NCI-H146 treated with DMSO at 0.1 percent for 48 hours (cell line): ENCODE measurements around the gene SOHLH1.

Experiments used
- DNase-seq: peaks from one replicate; lab custom pipeline; 2025; ENCODE audit not compliant: unreplicated experiment; lab: John Stamatoyannopoulos, UW

SOHLH1 gene

DNA sequence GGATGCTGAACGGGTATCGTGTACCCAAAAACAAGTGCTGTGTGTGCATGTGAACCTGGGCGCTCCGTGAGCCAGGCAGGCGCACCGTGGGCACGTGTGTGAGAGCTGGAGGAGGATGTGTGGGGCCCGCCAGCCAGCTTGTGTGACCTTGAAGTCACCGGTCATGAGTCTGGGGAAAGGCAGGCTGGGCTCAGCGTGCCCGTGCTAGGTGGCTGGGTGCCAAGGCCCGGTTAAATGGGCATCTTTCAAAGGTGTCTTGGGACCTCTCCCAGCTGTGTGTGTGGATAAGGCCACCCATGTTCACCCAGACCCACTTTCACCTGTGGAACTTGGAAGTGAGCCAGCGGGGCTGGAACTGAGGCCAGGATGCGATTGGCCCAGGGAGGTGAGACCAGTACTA is 6.1 kb upstream of the SOHLH1 start:
- no peak for DNase-seq

DNA sequence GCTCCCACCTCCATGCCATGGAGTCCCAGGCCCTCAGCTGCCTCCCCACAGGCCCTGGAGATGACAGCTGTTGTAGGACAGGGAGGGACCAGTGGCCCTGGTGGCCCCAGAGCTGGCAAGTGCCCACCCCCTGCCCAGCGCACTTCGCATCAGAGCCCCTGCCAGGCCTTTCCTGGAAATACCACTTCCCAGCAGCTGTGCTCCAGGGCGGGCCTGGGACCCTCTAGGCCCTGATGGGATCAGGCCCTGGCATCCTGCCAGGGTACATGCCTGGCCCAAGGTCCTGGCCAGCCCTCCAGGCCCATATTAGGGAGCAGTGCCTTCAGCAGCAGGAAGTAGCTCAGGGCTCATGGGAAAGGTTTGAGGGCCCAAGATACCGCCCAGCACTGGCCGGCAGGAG is 5.2 kb upstream of the SOHLH1 start:
- no peak for DNase-seq

DNA sequence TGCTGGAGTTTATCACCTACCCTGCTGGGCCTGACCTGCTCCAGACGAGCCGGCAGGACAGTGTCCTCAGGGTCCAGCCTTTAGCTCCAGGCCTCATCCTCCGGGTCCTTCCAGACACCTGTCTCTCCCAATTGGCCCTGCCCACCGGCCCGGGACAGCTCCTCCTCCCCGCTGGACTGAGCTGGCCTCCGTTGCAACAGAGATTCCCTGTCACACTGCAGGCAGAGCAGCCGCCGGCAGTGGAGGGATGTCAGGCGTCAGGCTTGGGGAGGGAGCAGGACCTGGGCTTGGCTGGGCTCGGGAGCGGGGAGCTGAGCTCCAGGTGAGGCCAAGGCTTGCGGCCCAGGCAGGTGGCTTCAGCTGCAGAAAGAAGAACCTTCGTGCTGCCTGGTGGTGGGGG is 4.4 kb upstream of the SOHLH1 start:
- no peak for DNase-seq

DNA sequence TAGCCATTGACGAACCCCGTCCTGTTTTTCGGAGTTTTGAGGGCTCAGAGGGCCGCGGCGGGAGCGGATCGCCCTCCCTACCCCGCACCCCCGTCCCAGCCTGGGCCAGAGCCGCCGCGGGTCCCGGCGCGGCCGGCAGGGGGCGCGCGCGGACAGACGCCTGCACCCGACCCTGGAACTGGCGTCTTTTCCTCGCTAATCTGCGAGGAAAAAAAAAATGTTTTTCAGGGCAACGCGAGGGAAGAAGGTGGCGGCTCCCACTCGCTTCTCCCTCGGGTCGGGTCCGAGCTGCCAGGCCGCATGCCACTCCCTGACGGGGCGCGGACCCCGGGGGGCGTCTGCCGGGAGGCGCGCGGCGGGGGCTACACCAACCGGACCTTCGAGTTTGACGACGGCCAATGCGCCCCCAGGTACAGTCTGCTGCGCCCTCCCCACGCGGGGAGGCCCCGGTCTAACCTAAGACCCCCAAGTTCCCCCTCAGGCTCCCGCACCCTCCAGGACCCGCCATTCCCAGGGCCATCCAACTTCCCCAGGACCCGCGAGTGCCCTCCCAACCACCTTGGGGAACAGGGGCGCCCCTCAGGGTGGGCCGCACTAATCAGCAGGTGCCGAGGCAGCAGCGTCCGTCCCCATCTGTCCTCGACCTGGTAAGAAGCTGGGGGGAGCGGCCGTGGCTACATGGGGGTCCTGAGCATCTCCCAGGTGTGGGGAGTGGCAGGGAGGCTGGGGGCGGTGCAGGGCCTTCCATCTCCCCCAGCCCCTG is 2.9 kb upstream of the SOHLH1 start, which contains the start of gene KCNT1:
Gene KCNT1, plus strand, starts transcription at position 227 of the 763 bp plus-strand sequence. Its CDS starts 74 bp downstream, at position 301.
- peak; percentile 10 for DNase-seq

DNA sequence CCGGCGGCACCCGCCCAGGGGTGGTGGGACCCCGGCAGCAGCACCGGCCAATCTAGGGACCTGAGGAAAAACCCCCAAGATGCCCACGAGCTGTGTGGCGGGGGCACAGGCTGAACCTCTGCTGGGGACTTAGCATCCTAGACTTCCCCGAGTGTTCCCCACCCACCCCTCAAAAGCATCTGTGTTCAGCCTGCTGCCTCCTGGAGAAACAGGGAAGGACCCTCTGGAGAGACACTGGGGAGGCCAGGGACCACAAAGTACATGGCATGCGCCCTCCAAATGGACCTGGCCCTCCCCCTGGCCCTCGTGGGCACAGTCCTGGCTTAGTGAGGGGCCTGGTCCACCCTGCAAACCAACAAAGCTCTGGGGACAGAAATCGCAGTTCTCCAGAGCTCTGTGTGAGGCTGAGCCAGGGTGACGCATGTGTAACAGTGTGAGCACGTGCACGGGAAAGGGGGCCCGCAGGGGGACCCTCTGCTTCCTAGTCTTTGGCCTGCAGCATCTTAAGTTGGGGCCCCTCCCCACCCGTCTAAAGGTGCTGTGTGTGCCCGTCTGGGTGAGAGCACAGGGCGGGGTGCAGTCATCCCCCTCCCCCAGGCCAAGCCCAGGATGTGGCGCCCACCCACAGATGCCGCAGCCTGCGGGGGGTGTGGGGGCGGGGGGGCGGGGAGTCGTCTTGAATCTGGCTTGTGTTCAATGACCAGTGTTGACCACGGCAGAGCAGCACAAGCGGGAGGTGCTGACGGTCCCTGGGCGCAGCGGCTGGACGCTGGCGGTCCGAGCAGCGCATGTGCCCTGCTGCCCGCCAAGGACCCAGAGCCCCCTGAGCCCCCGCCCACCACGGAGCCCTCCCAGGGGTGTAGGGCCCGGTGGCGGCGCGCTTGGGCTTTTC is 2.0 kb upstream of the SOHLH1 start:
- no peak for DNase-seq

DNA sequence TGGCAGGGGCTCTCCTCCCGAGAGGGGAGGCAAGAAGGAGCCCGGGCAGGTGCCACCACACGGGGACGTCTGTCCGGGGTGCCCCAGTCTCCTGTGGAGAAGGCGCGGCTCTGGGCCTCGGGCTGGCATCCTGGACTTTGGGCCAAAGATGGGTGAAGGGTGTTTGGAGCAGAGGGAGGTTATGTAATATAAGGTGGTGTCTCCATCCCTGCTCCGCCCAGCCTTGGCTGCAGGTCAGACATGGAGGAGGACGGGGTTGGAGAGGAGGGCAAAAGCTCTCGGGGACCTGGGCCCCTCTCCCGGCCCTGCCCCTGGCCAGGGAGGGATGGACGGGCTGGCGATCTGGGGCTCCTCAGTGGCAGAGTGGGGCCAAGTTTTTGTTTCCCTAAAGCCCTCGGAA is 1.2 kb upstream of the SOHLH1 start:
- no peak for DNase-seq

DNA sequence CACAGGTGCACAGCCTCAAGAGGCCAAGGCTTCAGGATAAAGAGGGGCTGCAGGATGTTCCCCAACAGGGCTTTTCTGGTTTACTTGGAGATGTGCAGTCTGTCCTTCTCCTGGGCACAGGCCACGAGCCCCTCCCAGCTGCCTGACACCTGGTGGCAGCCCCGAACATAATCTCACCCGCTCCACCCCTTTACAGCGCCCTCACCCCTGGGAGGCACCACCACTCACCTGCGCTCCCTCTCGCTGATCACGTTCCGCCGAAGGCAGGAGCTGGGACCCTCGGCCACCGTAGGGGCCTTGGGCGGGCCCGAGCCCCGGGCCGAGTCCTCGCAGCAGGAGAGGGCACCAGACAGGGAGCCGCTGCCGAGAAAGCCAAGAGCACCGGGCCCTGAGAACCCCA is 514 bp downstream of the SOHLH1 start:
- DNase-seq: no peak

DNA sequence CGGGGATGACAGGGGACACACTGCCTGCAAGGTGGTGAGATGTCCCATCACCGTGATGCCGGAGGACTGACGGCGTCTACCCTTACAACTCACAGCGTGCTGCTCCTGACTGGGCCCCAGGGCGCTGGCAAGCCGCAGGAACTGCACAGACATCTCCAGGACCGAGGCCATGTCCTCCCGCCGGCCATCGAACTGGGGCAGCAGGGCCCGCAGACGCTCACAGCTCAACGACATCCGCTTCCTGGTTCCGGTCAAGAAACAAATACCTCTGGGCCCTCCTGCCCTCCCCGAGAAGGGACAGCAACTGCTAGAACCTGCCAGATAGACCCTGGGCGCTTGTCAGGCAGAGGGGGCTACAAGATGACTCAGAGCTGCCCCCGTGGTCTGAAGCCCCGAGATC is 1.0 kb downstream of the SOHLH1 start:
- DNase-seq: no peak

DNA sequence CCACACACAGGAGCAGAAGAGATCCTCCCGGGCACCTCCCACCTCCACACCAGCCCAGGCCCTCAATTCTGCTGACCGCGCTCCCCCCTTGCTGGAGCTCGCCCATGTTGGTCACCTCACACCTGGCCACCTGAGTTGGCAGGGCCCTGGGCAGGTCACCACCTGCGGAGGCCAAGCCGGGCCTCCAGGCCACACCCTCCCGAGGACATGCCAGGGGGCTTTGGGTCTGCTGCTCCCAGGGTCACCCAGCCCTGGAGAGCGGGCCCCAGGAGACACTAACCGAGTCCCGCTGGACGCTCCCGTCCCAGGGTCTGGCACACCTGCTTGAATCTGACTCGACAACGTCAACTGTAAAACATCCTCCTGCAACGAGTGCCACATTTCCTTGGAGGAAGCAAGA is 2.1 kb downstream of the SOHLH1 start:
- no peak for DNase-seq

DNA sequence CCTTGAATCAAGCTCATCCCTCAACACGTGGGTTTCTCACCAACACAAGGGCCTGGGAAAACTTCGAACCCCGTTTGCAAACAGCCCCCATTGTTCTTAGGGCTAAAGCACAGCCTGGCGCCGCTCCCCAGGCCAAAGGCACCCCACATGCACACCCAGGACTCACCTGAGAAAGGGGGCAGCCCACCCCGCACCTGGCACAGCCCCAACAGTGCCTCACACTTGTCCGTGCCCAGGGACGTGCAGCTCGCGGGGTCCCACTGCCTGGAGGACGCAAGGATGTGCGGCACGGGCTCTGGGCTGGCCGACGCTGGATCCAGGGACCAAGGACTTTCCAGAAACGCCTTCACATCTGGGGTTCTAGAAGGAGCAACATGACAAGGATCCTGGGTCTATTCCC is 2.8 kb downstream of the SOHLH1 start:
- no peak for DNase-seq

DNA sequence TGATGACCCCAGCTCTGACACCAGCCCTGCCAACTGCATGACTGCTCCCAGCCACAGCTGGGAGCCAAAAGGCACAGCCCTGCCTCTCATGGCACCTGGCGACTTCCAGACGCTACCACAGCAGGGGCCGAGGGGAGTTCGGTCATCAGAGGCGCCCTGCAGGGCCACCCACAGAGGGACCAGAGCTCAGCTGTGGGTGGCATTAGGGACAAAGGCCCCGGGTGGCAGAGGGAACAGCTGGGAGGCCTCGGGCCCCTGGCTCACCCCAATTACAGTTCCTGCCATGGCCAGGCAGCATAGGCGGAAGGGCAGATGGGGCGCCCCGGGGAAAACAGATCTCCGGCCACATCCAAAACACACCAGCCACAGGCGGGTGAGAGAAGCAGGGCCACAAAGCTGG is 3.6 kb downstream of the SOHLH1 start:
- no peak for DNase-seq

DNA sequence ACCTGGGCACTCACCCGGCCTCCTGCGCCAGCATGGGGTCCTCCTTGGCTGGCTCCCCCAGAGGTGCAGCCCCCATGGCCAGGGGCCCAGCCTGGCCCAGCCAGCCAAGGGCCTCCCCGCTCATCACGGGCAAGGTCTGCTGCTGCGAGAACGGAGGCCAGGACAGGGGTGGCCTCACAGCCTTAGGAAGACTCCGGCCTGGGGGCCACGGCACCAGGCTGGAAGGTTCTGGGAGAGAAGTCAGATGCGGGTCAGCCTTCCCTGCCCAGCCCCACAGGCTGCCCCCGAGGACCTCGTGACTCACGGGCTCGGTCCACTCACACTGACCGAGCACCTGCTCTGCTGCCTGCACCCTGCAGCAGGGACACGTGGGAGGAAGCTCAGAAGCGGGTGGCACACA is 4.2 kb downstream of the SOHLH1 start:
- no peak for DNase-seq

DNA sequence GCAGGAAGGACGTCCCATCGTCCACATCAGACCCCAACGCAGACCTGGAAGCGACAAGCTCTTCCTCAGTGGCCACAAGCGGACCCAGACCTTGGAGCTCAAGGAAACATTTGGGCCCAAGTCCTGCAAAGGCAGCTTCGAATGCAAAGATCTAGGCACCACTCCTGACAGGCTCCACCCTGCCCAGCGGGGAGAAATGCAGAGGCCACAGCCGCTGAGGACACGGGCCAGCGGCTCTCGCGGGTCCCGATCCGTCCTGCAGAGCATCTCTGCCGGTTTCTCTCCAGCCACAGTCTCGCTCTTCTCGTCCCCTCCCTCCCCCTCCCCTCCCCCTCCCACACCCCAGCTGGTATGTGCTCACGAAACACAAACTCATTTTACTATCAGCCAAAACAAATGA is 4.9 kb downstream of the SOHLH1 start:
- no peak for DNase-seq

DNA sequence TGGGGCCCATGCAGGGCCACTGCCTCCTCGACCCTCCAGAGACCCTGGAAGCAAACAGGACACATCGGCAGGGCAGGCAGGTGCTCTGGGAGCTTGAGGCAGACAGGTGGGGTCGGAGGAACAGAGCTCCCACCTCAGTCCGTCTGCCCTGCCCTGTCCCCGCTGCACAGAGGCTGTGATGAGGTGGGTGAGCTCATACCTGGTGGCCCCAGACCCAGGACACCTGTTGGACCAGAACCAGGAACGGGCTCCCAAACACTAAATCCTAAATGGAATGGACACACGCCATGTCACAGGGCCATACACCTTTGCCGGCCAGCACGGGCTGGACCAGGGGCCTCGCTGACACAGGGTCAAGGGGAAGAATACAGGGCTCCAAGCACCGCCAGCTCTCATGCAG is 5.5 kb downstream of the SOHLH1 start:
- no peak for DNase-seq

DNA sequence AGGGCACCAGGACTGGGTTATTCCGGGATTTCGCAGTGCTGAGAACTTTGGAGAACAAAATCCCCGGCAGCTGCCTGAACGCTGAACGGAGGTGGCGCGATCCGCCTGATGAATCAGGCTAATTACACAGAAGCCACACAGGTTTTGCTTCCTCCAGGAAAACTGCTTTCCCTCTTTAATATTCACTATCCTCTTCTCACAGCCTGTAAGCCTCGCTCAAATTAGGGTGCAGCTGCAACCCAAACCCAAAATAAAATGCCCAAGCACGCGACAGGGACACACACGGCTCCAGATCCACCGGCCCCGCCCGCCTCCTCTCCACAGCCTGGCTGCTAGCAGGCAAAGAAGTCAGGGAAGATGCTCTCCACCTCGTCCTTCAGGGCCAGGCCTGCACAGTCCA is 6.0 kb downstream of the SOHLH1 start:
- no peak for DNase-seq

DNA sequence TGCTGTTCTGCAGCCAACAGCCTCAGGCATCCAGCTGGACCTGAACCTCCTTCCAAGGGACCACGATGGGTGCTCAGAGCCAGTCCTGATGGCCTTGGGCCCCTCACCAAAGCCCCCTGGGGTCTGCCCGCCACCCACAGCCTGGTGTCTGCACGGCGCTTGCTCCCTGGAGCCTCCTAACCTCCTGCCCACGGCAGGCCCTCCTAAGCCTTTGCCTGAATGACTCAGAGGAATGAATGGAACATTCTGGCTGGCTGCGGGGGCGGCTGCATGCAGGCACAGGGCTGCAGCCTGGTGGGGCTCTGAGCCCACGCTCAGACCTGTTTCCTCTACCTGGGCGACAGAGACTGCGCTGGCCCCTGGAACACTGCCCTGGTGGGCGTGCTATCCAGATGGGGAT is 6.9 kb downstream of the SOHLH1 start:
- DNase-seq: no peak

DNA sequence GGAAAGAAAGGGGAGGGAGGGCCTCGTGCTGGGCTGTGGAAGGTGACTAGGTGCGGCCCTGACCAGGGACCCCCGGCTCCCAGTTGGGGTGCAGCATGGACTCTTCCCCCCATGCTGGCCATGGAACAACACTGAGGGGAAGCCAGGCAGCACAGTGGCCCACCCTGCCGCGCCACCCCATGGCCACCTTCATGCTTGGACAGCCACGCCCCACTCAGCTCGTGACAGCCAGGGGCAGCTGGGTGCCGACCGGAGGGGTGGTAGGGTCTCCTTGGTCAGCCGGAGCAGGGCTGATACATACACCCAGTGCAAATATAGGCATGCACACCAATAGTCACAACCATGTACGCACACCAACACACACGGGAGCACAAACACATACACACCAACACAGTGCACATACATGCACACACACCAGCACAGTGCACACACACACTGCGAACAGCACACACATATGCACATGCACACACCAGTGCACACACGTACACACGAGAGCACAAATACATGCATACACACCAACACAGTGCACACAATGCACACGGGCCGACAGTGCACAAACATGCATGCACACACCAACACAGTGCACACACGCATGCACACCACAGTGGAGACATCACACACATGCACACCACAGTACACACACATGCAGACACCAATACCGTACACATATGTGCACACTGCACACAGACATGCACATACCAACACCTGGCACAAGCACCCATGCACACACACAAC is 8.3 kb downstream of the SOHLH1 start:
- no peak for DNase-seq

DNA sequence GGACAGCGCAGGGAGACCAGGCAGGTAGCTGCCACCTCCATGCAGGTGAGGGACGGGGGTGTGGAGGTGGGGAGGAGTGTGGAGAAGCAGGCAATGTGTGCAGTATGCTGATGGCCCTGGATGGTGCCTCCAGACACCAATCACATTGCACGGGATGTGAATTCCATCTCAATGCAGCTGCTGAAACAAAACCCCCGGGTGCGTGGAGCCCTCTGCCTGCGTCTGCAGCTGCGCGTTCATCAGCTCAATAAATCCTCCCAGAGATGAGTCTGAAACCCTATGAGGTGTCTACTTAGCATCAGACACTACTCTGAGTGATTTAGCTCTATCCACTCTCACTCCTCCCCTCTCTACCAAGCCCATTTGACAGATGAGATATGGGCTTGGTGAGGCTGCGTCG is 10.3 kb downstream of the SOHLH1 start:
- DNase-seq: no peak

DNA sequence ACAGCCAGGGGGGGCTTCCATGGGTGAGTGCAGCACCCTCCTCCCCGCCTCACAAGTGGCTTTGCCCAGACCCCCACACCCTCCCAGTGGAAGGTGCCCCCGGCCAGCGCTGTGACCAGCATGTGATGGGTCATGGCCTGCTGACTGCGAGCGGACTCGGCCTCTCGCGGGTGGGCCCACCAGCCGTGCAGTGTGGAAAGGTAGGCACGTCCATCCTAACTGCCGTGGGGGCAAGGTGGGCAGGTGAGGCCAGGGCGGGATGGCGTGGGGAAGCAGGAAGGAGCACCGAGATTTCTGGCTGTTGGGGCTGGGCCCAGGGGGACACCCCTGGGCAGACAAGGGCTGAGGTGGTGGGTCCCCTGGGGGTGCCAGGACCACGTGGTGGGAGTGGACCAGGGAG is 12.1 kb downstream of the SOHLH1 start:
- DNase-seq: no peak

DNA sequence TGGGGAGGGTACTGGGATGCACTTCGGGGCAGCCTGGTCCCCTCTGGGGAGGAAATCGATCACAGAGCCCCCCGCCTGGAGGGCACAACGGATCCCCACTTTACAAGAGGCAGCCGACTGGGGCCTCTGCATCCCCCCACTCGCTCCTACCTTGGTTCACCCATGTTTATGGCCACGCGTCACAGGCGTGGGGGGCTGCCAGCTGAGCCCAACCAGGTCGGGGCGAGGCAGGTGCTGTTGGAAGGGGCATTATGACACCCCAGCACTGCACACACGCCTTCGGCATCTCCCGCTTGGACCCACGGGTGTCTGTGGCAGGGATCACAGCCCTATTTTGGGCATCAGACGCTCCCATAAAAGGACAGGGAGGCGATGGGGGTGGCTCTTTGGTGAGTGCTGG is 14.6 kb downstream of the SOHLH1 start:
- no peak for DNase-seq

DNA sequence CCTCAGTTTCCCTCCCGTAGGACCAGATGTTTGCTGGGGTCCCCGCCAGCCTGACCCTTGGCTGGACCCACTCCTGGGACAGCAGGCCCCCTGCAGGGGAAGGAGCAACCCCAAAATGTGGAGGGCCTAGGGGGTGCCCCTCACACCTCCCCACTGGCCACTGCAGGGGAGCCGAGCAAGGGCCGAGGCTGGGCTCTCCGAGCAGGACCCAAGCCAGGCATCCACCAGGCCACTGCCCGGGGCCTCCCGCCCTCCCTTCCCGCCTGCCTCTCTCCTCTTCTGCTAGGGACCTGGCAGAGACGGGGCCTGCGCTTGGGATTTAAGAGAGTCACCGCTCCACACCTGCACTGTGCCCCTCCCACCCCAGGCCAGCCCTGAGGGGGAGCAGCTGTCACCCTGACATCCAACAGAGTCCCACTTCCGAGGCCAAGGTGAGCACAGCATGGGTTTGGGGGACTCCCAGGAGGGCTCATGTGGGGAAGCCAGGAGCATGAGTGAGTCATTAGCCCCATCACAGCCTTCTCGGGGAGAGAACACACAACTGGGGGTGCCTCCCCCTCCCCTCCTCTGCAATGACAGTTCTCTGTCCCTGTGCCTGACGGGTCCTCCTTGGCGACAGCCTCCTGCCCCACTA is 15.8 kb downstream of the SOHLH1 start:
- DNase-seq: no peak
